SK-N-SH (cell line): ENCODE results near the gene IMPDH1. TPM values are rescaled to one million over a fixed set of nuclear protein-coding genes. Genes with fewer than 3 reads are reported as not detected.
A peak's percentile ranks its signal among the peaks of the same experiment; 100 is the strongest.

ENCODE experiments used
- CTCF ChIA-PET: fragments of 300-600, 350-600 bp; formaldehyde crosslinking; extraction: SDS; loops from one replicate; lab custom pipeline; 2021; lab: Yijun Ruan, JAX
- POLR2A ChIA-PET: fragments of 350-600 bp; sonication (Branson Sonifier 250); formaldehyde crosslinking; extraction: SDS; loops from one replicate; lab custom pipeline; 2020; ENCODE audit warnings: antibody characterized with exemption, inconsistent platforms; lab: Yijun Ruan, JAX
- DNase-seq: peaks from one replicate; pipeline ENCODE4 v3.0.0; 2012
- H2AFZ ChIP-seq: fragments of 200-600 bp; sonication (generic); 2 replicates; pipeline ENCODE4 v1.8.1; 2016; ENCODE audit warnings: antibody characterized with exemption, mild to moderate bottlenecking, low read depth
- H3F3A ChIP-seq: fragments of 200-600 bp; sonication (generic); replicated peaks from 2 replicates; pipeline ENCODE3; 2016; ENCODE audit warnings: antibody characterized with exemption, mild to moderate bottlenecking; ENCODE audit not compliant: insufficient read depth
- H3K27ac ChIP-seq, 2 experiments: fragments of 200-500 bp in 1 of 2; fragments of 200-600 bp in 1 of 2; sonication (Bioruptor generic) in 1 of 2; sonication (generic), shearing (Covaris generic) in 1 of 2; 2 replicates each; pipeline versions ENCODE4 v1.5.1 to v1.6.1; 2014 to 2016; ENCODE audit warnings: low read depth in 2 of 2, inconsistent platforms in 1 of 2, low read length in 1 of 2, mild to moderate bottlenecking in 1 of 2, mixed read lengths in 1 of 2
- H3K27me3 ChIP-seq: fragments of 200-600 bp; sonication (generic), shearing (Covaris generic); 2 replicates; pipeline ENCODE4 v1.6.1; 2016; ENCODE audit warnings: mixed run types; ENCODE audit not compliant: insufficient read depth
- H3K36me3 ChIP-seq, 2 experiments: fragments of 200-500 bp in 1 of 2; fragments of 200-600 bp in 1 of 2; sonication (Bioruptor generic) in 1 of 2; sonication (generic) in 1 of 2; replicated peaks in 1 of 2; 2 replicates each; pipeline versions ENCODE3 to v1.5.1; 2014 to 2016; ENCODE audit warnings: low read length in 1 of 2, mild to moderate bottlenecking in 1 of 2; ENCODE audit not compliant: insufficient read depth in 2 of 2, control insufficient read depth in 1 of 2
- H3K4me1 ChIP-seq, 2 experiments: fragments of 200-500 bp in 1 of 2; fragments of 200-600 bp in 1 of 2; sonication (Bioruptor generic) in 1 of 2; sonication (generic), shearing (Covaris generic) in 1 of 2; 2 replicates each; pipeline versions ENCODE4 v1.5.1 to v1.6.1; 2014 to 2016; ENCODE audit warnings: low read depth in 1 of 2, low read length in 1 of 2, mixed run types in 1 of 2; ENCODE audit not compliant: insufficient read depth in 2 of 2, control insufficient read depth in 1 of 2
- H3K4me2 ChIP-seq: fragments of 200-600 bp; sonication (generic), shearing (Covaris generic); 2 replicates; pipeline ENCODE4 v1.6.1; 2017; ENCODE audit warnings: mixed run types
- H3K4me3 ChIP-seq, 2 experiments: fragments of 200-500 bp in 1 of 2; fragments of 200-600 bp in 1 of 2; sonication (Bioruptor generic) in 1 of 2; sonication (generic), shearing (Covaris generic) in 1 of 2; 2 replicates each; pipeline versions ENCODE4 v1.5.1 to v1.8.1; 2014 to 2016; ENCODE audit warnings: low read depth in 2 of 2, inconsistent platforms in 1 of 2, low read length in 1 of 2, mild to moderate bottlenecking in 1 of 2, mixed read lengths in 1 of 2, moderate library complexity in 1 of 2
- H3K79me2 ChIP-seq: fragments of 200-600 bp; sonication (generic); 2 replicates; pipeline ENCODE4 v1.8.1; 2017; ENCODE audit warnings: mild to moderate bottlenecking; ENCODE audit not compliant: insufficient read depth
- H3K9ac ChIP-seq: fragments of 200-600 bp; sonication (generic); 2 replicates; pipeline ENCODE4 v1.6.1; 2017; ENCODE audit warnings: mixed run types
- H3K9me2 ChIP-seq: fragments of 200-600 bp; sonication (generic); 2 replicates; pipeline ENCODE4 v1.6.1; 2017; ENCODE audit warnings: mixed run types
- H3K9me3 ChIP-seq: fragments of 200-600 bp; sonication (generic); 2 replicates; pipeline ENCODE4 v1.6.1; 2017; ENCODE audit warnings: mixed run types, mild to moderate bottlenecking, moderate library complexity
- H4K20me1 ChIP-seq: fragments of 200-600 bp; sonication (generic); 2 replicates; pipeline ENCODE4 v1.6.1; 2017; ENCODE audit warnings: mild to moderate bottlenecking, mixed run types; ENCODE audit not compliant: insufficient read depth
- CTCF ChIP-seq: fragments of 200-600 bp; sonication (generic); IDR thresholded peaks from 2 replicates; pipeline ENCODE4 v1.6.1; 2017; ENCODE audit warnings: antibody characterized with exemption, mild to moderate bottlenecking, moderate library complexity
- FOSL2 ChIP-seq: IDR thresholded peaks from 2 replicates; pipeline ENCODE4 v1.4.0; 2012; ENCODE audit warnings: low read depth, mild to moderate bottlenecking, moderate library complexity, borderline replicate concordance
- FOXJ3 ChIP-seq: sonication (generic); formaldehyde crosslinking; IDR thresholded peaks from 2 replicates; pipeline ENCODE4 v1.5.1; 2020; ENCODE audit warnings: mild to moderate bottlenecking, missing genetic modification reagents
- GABPA ChIP-seq: IDR thresholded peaks from 2 replicates; pipeline ENCODE4 v1.4.0; 2012; ENCODE audit warnings: low read depth, mild to moderate bottlenecking
- GATA2 ChIP-seq: sonication (generic); formaldehyde crosslinking; IDR thresholded peaks from 2 replicates; pipeline ENCODE4 v1.5.0; 2020; ENCODE audit warnings: mild to moderate bottlenecking, missing genetic modification reagents
- IRF3 ChIP-seq: fragments of 150-350 bp; IDR thresholded peaks from 2 replicates; pipeline ENCODE4 v1.6.1; 2016; ENCODE audit warnings: mild to moderate bottlenecking, low read depth, low read length
- JUND ChIP-seq: IDR thresholded peaks from 2 replicates; pipeline ENCODE4 v1.4.0; 2012
- MEF2A ChIP-seq: IDR thresholded peaks from 2 replicates; pipeline ENCODE4 v1.4.0; 2012; ENCODE audit warnings: low read depth, borderline replicate concordance
- NFIC ChIP-seq: IDR thresholded peaks from 2 replicates; pipeline ENCODE4 v1.4.0; 2012; ENCODE audit warnings: borderline replicate concordance
- NRF1 ChIP-seq: IDR thresholded peaks from 2 replicates; pipeline ENCODE4 v1.6.1; 2012; ENCODE audit warnings: low read depth, mild to moderate bottlenecking, low read length
- PBX3 ChIP-seq: IDR thresholded peaks from 2 replicates; pipeline ENCODE4; 2012
- RAD21 ChIP-seq: IDR thresholded peaks from 2 replicates; pipeline ENCODE4 v1.6.1; 2012; ENCODE audit warnings: mild to moderate bottlenecking, low read length
- RCOR1 ChIP-seq: fragments of 150-350 bp; IDR thresholded peaks from 2 replicates; pipeline ENCODE4 v1.6.1; 2017; ENCODE audit warnings: antibody characterized with exemption, low read length
- RFX5 ChIP-seq: IDR thresholded peaks from 2 replicates; pipeline ENCODE4 v1.6.1; 2012; ENCODE audit warnings: mild to moderate bottlenecking, improper control_type of control experiment, low read length
- RXRA ChIP-seq: IDR thresholded peaks from 2 replicates; pipeline ENCODE4 v1.4.0; 2012; ENCODE audit warnings: low read depth, mild to moderate bottlenecking, borderline replicate concordance
- SMC3 ChIP-seq: IDR thresholded peaks from 2 replicates; pipeline ENCODE4 v1.6.1; 2012; ENCODE audit warnings: low read depth, low read length, improper control_type of control experiment
- YY1 ChIP-seq: IDR thresholded peaks from 2 replicates; pipeline ENCODE4 v1.4.0; 2012; ENCODE audit warnings: low read depth, mild to moderate bottlenecking
- WGBS: methylation state at CpG from one replicate; pipeline ENCODE4 v1.1.6; 2017; ENCODE audit warnings: low lambda C conversion rate; 5-methylcytosine and 5-hydroxymethylcytosine counted together
- polyA plus RNA-seq, 3 experiments: library from polyadenylated mRNA; depleted of rRNA; stranded (reverse); fragments of >200 nt; gene quantifications; 2 replicates each; pipeline ENCODE4 v1.2.3, GENCODE V29; 2012
- TF ChIP-seq, protein P1 (sequence below): IDR thresholded peaks from 2 replicates; pipeline ENCODE4 v1.4.0; 2012; ENCODE audit warnings: low read depth, borderline replicate concordance
- TF ChIP-seq, protein P2 (sequence below): IDR thresholded peaks from 2 replicates; pipeline ENCODE4 v1.6.1; 2012; ENCODE audit warnings: mild to moderate bottlenecking, low read depth, low read length, moderate library complexity

Gene IMPDH1
- polyA plus RNA-seq, 1 of the 3 experiments (the other 2 are of a cell fraction): 80.4 TPM

- TF ChIP-seq CTCF (peak; percentile 99), RXRA (no peak), GABPA (no peak), FOSL2 (no peak), JUND (no peak), NFIC (no peak), YY1 (no peak), SMC3 (peak; percentile 94), RAD21 (peak; percentile 90), FOXJ3 (no peak), RCOR1 (peak; percentile 30; the same call in 1 of the 2 replicates), IRF3 (no peak), PBX3 (no peak), RFX5 (no peak), MEF2A (no peak), NRF1 (no peak), GATA2 (CRISPR knock-in tag) (no peak)
- TF ChIP-seq, protein P1, sequence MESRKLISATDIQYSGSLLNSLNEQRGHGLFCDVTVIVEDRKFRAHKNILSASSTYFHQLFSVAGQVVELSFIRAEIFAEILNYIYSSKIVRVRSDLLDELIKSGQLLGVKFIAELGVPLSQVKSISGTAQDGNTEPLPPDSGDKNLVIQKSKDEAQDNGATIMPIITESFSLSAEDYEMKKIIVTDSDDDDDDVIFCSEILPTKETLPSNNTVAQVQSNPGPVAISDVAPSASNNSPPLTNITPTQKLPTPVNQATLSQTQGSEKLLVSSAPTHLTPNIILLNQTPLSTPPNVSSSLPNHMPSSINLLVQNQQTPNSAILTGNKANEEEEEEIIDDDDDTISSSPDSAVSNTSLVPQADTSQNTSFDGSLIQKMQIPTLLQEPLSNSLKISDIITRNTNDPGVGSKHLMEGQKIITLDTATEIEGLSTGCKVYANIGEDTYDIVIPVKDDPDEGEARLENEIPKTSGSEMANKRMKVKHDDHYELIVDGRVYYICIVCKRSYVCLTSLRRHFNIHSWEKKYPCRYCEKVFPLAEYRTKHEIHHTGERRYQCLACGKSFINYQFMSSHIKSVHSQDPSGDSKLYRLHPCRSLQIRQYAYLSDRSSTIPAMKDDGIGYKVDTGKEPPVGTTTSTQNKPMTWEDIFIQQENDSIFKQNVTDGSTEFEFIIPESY: no peak
- TF ChIP-seq, protein P2, sequence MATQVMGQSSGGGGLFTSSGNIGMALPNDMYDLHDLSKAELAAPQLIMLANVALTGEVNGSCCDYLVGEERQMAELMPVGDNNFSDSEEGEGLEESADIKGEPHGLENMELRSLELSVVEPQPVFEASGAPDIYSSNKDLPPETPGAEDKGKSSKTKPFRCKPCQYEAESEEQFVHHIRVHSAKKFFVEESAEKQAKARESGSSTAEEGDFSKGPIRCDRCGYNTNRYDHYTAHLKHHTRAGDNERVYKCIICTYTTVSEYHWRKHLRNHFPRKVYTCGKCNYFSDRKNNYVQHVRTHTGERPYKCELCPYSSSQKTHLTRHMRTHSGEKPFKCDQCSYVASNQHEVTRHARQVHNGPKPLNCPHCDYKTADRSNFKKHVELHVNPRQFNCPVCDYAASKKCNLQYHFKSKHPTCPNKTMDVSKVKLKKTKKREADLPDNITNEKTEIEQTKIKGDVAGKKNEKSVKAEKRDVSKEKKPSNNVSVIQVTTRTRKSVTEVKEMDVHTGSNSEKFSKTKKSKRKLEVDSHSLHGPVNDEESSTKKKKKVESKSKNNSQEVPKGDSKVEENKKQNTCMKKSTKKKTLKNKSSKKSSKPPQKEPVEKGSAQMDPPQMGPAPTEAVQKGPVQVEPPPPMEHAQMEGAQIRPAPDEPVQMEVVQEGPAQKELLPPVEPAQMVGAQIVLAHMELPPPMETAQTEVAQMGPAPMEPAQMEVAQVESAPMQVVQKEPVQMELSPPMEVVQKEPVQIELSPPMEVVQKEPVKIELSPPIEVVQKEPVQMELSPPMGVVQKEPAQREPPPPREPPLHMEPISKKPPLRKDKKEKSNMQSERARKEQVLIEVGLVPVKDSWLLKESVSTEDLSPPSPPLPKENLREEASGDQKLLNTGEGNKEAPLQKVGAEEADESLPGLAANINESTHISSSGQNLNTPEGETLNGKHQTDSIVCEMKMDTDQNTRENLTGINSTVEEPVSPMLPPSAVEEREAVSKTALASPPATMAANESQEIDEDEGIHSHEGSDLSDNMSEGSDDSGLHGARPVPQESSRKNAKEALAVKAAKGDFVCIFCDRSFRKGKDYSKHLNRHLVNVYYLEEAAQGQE: no peak
- TF ChIP-seq, all 33 proteins: peak for 4
- CTCF ChIA-PET: interaction anchor here (0.6 to 50.3 kb wide), 27 partner anchors 3 to 1749 kb away, joined by 3 to 1901 read pairs (median 4); partner anchors contain the start of genes HILPDA, IMPDH1, PRRT4 and RBM28
- Histone ChIP-seq H3K4me3 (no peak overlapping the region; a peak in 1 of 4 replicates), H3K9ac (no peak overlapping the region), H3F3A (no peaks in the 10 kb centered on the region), H3K9me3 (no peaks in the 10 kb centered on the region), H3K27ac (no peak overlapping the region), H3K9me2 (no peaks in the 10 kb centered on the region), H3K79me2 (no peaks in the 10 kb centered on the region), H3K4me2 (no peak overlapping the region), H3K4me1 (no peaks in the 10 kb centered on the region), H3K36me3 (peaks cover 42 to 79% of the 10 kb centered on the region in 2 experiments), H2AFZ (no peak overlapping the region), H3K27me3 (no peaks in the 10 kb centered on the region), H4K20me1 (no peaks in the 10 kb centered on the region)
- WGBS: 76% methylated on average over 16 of the region's 16 CpGs
- DNase-seq: peak; percentile 90
- POLR2A ChIA-PET: interaction anchor here (1.0 kb wide), 1 partner anchor 29 kb away, joined by 3 read pairs; no protein-coding TSS in a partner anchor
Observed at GRCh38 chr7:128398016-128398840, 11.6 kb downstream of the IMPDH1 start.
